PFSK-1 (cell line): Measurements from ENCODE around the gene NFE2.

Experiments used
- POLR2AphosphoS5 ChIP-seq: IDR thresholded peaks from 2 replicates; pipeline ENCODE4 v1.6.1; 2012; ENCODE audit warnings: low read depth, mild to moderate bottlenecking, control low read depth, low read length, moderate library complexity
- REST ChIP-seq, 2 experiments: IDR thresholded peaks; 2 replicates each; pipeline versions ENCODE4 v1.6.1 to v1.8.0; 2011 to 2012; ENCODE audit warnings: low read depth in 2 of 2, low read length in 2 of 2, control low read depth in 1 of 2, inconsistent platforms in 1 of 2, mild to moderate bottlenecking in 1 of 2, moderate library complexity in 1 of 2; ENCODE audit not compliant: insufficient read depth in 1 of 2
- TAF1 ChIP-seq: IDR thresholded peaks from 2 replicates; pipeline ENCODE4 v1.6.1; 2012; ENCODE audit warnings: low read length, control low read depth, borderline replicate concordance; ENCODE audit not compliant: insufficient read depth

GRCh38 chr12:54261815-54262402 is 38.9 kb downstream of the NFE2 start:
- TF ChIP-seq REST (IDR thresholded peaks at IDR 0.05; ENCODE audit: insufficient read depth in 1 of 2, low read depth in 2 of 2, low read length in 2 of 2) (no peak), TAF1 (no peak), POLR2AphosphoS5 (no peak)
